Measurements from ENCODE around the gene RTL1.

RTL1 gene

GRCh38 chr14:100881211-100882025 lies 22.1 kb downstream of the RTL1 start:
- no peak for TF ChIP-seq GATA2 (IDR thresholded peaks at IDR 0.05; ENCODE audit: low read depth, low read length)
- TF ChIP-seq GATA3 (IDR thresholded peaks at IDR 0.05; ENCODE audit: low read depth, low read length) = no peak

GRCh38 chr14:100880271-100881101 lies 23.0 kb downstream of the RTL1 start:
- TF ChIP-seq GATA2 (IDR thresholded peaks at IDR 0.05; ENCODE audit: low read depth, low read length) = no peak
- TF ChIP-seq GATA3 (IDR thresholded peaks at IDR 0.05; ENCODE audit: low read depth, low read length) = no peak

GRCh38 chr14:100879782-100880181 lies 23.7 kb downstream of the RTL1 start:
- TF ChIP-seq GATA2 (IDR thresholded peaks at IDR 0.05; ENCODE audit: low read depth, low read length) = no peak
- TF ChIP-seq GATA3 (IDR thresholded peaks at IDR 0.05; ENCODE audit: low read depth, low read length) = no peak

- TF ChIP-seq GATA2 (IDR thresholded peaks at IDR 0.05; ENCODE audit: low read depth, low read length) (no peak), GATA3 (IDR thresholded peaks at IDR 0.05; ENCODE audit: low read depth, low read length) (no peak)
Measured at GRCh38 chr14:100879194-100879593, 24.3 kb downstream of the RTL1 start.

- TF ChIP-seq GATA2 (IDR thresholded peaks at IDR 0.05; ENCODE audit: low read depth, low read length) = no peak
- no peak for TF ChIP-seq GATA3 (IDR thresholded peaks at IDR 0.05; ENCODE audit: low read depth, low read length)
Measured at GRCh38 chr14:100878271-100879146, 25.0 kb downstream of the RTL1 start.

GRCh38 chr14:100875861-100876590 lies 27.5 kb downstream of the RTL1 start:
- TF ChIP-seq GATA2 (IDR thresholded peaks at IDR 0.05; ENCODE audit: low read depth, low read length) = no peak
- no peak for TF ChIP-seq GATA3 (IDR thresholded peaks at IDR 0.05; ENCODE audit: low read depth, low read length)

- TF ChIP-seq GATA2 (IDR thresholded peaks at IDR 0.05; ENCODE audit: low read depth, low read length) (no peak), GATA3 (IDR thresholded peaks at IDR 0.05; ENCODE audit: low read depth, low read length) (no peak)
Measured at GRCh38 chr14:100875126-100875525, 28.4 kb downstream of the RTL1 start.

- TF ChIP-seq GATA2 (IDR thresholded peaks at IDR 0.05; ENCODE audit: low read depth, low read length) (no peak), GATA3 (IDR thresholded peaks at IDR 0.05; ENCODE audit: low read depth, low read length) (no peak)
Measured at GRCh38 chr14:100874411-100875091, 29.0 kb downstream of the RTL1 start.

GRCh38 chr14:100874051-100874410 lies 29.5 kb downstream of the RTL1 start:
- TF ChIP-seq GATA3 (IDR thresholded peaks at IDR 0.05; ENCODE audit: low read depth, low read length) = no peak
- TF ChIP-seq GATA2 (IDR thresholded peaks at IDR 0.05; ENCODE audit: low read depth, low read length) = no peak

GRCh38 chr14:100873096-100873482 lies 30.4 kb downstream of the RTL1 start:
- TF ChIP-seq GATA2 (IDR thresholded peaks at IDR 0.05; ENCODE audit: low read depth, low read length) (no peak), GATA3 (IDR thresholded peaks at IDR 0.05; ENCODE audit: low read depth, low read length) (no peak)

- no peak for TF ChIP-seq GATA3 (IDR thresholded peaks at IDR 0.05; ENCODE audit: low read depth, low read length)
- no peak for TF ChIP-seq GATA2 (IDR thresholded peaks at IDR 0.05; ENCODE audit: low read depth, low read length)
Measured at GRCh38 chr14:100872259-100873095, 31.0 kb downstream of the RTL1 start.

Data from SH-SY5Y (cell line).